B cell (primary cell): ENCODE results near the gene LRIG1. TPM values are rescaled to one million over a fixed set of nuclear protein-coding genes. Genes with fewer than 3 reads are reported as not detected.

ENCODE experiments used
- ATAC-seq: fragments of 200-7000 bp; cut with Tn5 transposase; one replicate; pipeline ENCODE4 v1.10.0; 2021; ENCODE audit warnings: low read depth, mild to moderate bottlenecking, moderate number of reproducible peaks, moderate library complexity
- CTCF ChIA-PET: fragments of 350-600 bp; sonication (Branson Sonifier 250); formaldehyde crosslinking; loops from one replicate; lab custom pipeline; 2021; ENCODE audit warnings: antibody characterized with exemption, inconsistent platforms; lab: Charles Lee
- POLR2A ChIA-PET: fragments of 350-600 bp; sonication (Branson Sonifier 250); formaldehyde crosslinking; loops from one replicate; lab custom pipeline; 2021; ENCODE audit warnings: antibody characterized with exemption; lab: Charles Lee
- DNase-seq: peaks from one replicate; pipeline ENCODE4 v3.0.0; 2013
- H2AFZ ChIP-seq: 2 replicates; pipeline ENCODE4 v1.6.1; 2012; ENCODE audit warnings: mild to moderate bottlenecking, low read depth, low read length; ENCODE audit not compliant: insufficient read depth, poor library complexity, severe bottlenecking
- H3K27ac ChIP-seq, 2 donors: 1 replicate in 1 of 2; 2 replicates in 1 of 2; pipeline ENCODE4 v1.5.1; 2012 to 2013; ENCODE audit warnings: low read length in 2 of 2, mild to moderate bottlenecking in 2 of 2, moderate library complexity in 1 of 2
- H3K27me3 ChIP-seq, 4 experiments: fragments of 200-600 bp in 1 of 4; sonication (generic) in 1 of 4; replicated peaks in 1 of 4; 1 replicate in 2 of 4; 2 replicates in 2 of 4; pipeline versions ENCODE4 v1.6.1 to v1.7.0; 2013 to 2016; ENCODE audit warnings: low read length in 3 of 4, mild to moderate bottlenecking in 2 of 4, mixed read lengths in 1 of 4, moderate library complexity in 1 of 4; ENCODE audit not compliant: insufficient read depth in 4 of 4, control insufficient read depth in 3 of 4; ENCODE audit errors: control extremely low read depth in 1 of 4
- H3K36me3 ChIP-seq, 2 experiments: replicated peaks in 1 of 2; 1 replicate in 1 of 2; 2 replicates in 1 of 2; pipeline versions ENCODE4 v1.6.1 to v1.7.1; 2013; ENCODE audit warnings: low read length in 1 of 2; ENCODE audit not compliant: insufficient read depth in 2 of 2, control insufficient read depth in 1 of 2; ENCODE audit errors: control extremely low read depth in 1 of 2, extremely low read depth in 1 of 2
- H3K4me1 ChIP-seq, 2 donors: fragments of 200-600 bp in 1 of 2; sonication (generic) in 1 of 2; 1 replicate in 1 of 2; 2 replicates in 1 of 2; pipeline versions ENCODE4 v1.5.1 to v1.6.1; 2013 to 2017; ENCODE audit warnings: low read length in 2 of 2; ENCODE audit not compliant: control insufficient read depth in 2 of 2, insufficient read depth in 2 of 2
- H3K4me2 ChIP-seq: replicated peaks from 2 replicates; pipeline ENCODE3; 2012; ENCODE audit warnings: mild to moderate bottlenecking, low read depth, low read length; ENCODE audit not compliant: poor library complexity, severe bottlenecking
- H3K4me3 ChIP-seq, 5 experiments: fragments of 200-600 bp in 1 of 5; sonication (generic) in 1 of 5; 1 replicate in 3 of 5; 2 replicates in 2 of 5; pipeline versions ENCODE4 v1.5.1 to v1.7.0; 2011 to 2016; ENCODE audit warnings: low read length in 4 of 5, mild to moderate bottlenecking in 4 of 5, low read depth in 2 of 5, control low read depth in 1 of 5, moderate library complexity in 1 of 5; ENCODE audit not compliant: insufficient read depth in 1 of 5; ENCODE audit errors: control extremely low read depth in 1 of 5, extremely low read depth in 1 of 5
- H3K79me2 ChIP-seq: fragments of 200-600 bp; sonication (generic); one replicate; pipeline ENCODE4 v1.6.0; 2016; ENCODE audit warnings: low read length; ENCODE audit not compliant: control insufficient read depth, insufficient read depth
- H3K9ac ChIP-seq: fragments of 200-600 bp; sonication (generic); 2 replicates; pipeline ENCODE4 v1.6.1; 2017; ENCODE audit warnings: mild to moderate bottlenecking, low read length, moderate library complexity
- H3K9me3 ChIP-seq, 3 donors: one replicate each; pipeline versions ENCODE4 v1.6.1 to v1.7.1; 2013; ENCODE audit warnings: low read length in 2 of 3; ENCODE audit not compliant: control insufficient read depth in 2 of 3, insufficient read depth in 1 of 3; ENCODE audit errors: control extremely low read depth in 1 of 3
- H4K20me1 ChIP-seq: 2 replicates; pipeline ENCODE4 v1.6.0; 2012; ENCODE audit warnings: mild to moderate bottlenecking, low read length; ENCODE audit not compliant: insufficient read depth, control insufficient read depth, poor library complexity, severe bottlenecking
- H3K27ac Mint-ChIP-seq: one replicate; pipeline ENCODE4 v1.8.0; 2021; ENCODE audit warnings: mixed read lengths
- H3K27me3 Mint-ChIP-seq: one replicate; pipeline ENCODE4 v1.8.0; 2021; ENCODE audit warnings: mixed read lengths
- H3K4me1 Mint-ChIP-seq: one replicate; pipeline ENCODE4 v1.8.0; 2021; ENCODE audit warnings: mixed read lengths
- H3K4me3 Mint-ChIP-seq: one replicate; pipeline ENCODE4 v1.8.0; 2021; ENCODE audit warnings: mixed read lengths
- H3K9me3 Mint-ChIP-seq: one replicate; pipeline ENCODE4 v1.8.0; 2022; ENCODE audit warnings: mixed read lengths; ENCODE audit not compliant: insufficient read depth
- CTCF ChIP-seq: fragments of 200-600 bp; IDR thresholded peaks from one replicate; pipeline ENCODE4 v1.8.0; 2022; ENCODE audit warnings: antibody characterized with exemption, mild to moderate bottlenecking
- EZH2 ChIP-seq: IDR thresholded peaks from 2 replicates; pipeline ENCODE4 v1.6.1; 2012; ENCODE audit warnings: borderline replicate concordance, low read depth, mild to moderate bottlenecking, moderate library complexity, low read length; ENCODE audit not compliant: insufficient read depth, poor library complexity, severe bottlenecking
- WGBS: methylation state at CpG from one replicate; pipeline ENCODE4 v1.1.5; 2013; ENCODE audit warnings: missing lambda C conversion rate; ENCODE audit not compliant: insufficient coverage; 5-methylcytosine and 5-hydroxymethylcytosine counted together
- intact Hi-C: fragments of 100-400 bp; cut with micrococcal nuclease; formaldehyde crosslinking; loops from one replicate; pipeline ENCODE4 v1.10.0; 2022
- polyA plus RNA-seq: library from polyadenylated mRNA; depleted of rRNA; stranded (reverse); fragments of >200 nt; gene quantifications from 2 replicates; pipeline ENCODE4 v1.2.3, GENCODE V29; 2012
- total RNA-seq, 2 donors: library from RNA; stranded (reverse); fragments of 120-200 nt in 1 of 2; gene quantifications; 1 replicate in 1 of 2; 2 replicates in 1 of 2; pipeline versions ENCODE4 v1.2.3 to v1.2.4, GENCODE V29; 2013 to 2022

Gene LRIG1
- total and polyA plus RNA-seq, 2 donors (not counting 1 experiment from before 2014, with no cell fraction given): 9.2 to 12.4 TPM

DNA sequence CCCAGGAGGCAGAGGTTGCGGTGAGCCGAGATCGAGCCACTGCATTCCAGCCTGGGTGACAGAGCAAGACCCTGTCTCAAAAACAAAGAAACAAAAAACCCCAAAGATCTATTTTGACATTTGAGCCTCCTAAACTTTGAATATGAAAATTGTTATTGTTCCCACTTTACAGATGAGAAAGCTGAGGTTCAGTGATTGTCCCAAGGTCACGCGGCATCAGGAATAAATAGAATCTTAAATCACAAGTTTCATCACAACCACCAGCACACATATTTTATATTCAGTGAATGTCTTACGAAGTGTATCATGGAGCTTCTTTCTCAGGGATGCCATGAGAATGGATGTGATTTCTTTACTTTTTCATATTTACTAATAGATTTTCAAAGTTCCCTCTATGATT is 5.3 kb upstream of the LRIG1 start:
- Histone ChIP-seq H3K27me3 (peaks cover 0 to 4% (median 0%) of the 10 kb centered on the region in 4 experiments), H3K9me3 (peaks cover 0 to 1% (median 0%) of the 10 kb centered on the region in 3 donors), H3K27ac (no peak overlapping the region), H3K79me2 (no peaks in the 10 kb centered on the region), H4K20me1 (no peaks in the 10 kb centered on the region), H3K4me2 (no peak overlapping the region), H3K4me1 (peaks cover 4 to 6% of the 10 kb centered on the region in 2 donors), H3K36me3 (no peaks in the 10 kb centered on the region), H2AFZ (no peak overlapping the region), H3K9ac (no peak overlapping the region), H3K4me3 (no peak overlapping the region)
- no peak for ATAC-seq
- peaks cover 19% of the 10 kb centered on the region for H3K27me3 Mint-ChIP-seq
- no peak overlapping the region for H3K4me3 Mint-ChIP-seq
- intact Hi-C loops: no loop called here
- H3K4me1 Mint-ChIP-seq: peaks cover 5% of the 10 kb centered on the region
- ChIA-PET CTCF (no interaction called here), POLR2A (no interaction called here)
- no peak overlapping the region for H3K27ac Mint-ChIP-seq
- no peaks in the 10 kb centered on the region for H3K9me3 Mint-ChIP-seq
- DNase-seq: no peak
- TF ChIP-seq CTCF (no peak), EZH2 (no peak)
- WGBS: no CpG with 5 or more reads among the region's 6 CpGs

- H3K27ac Mint-ChIP-seq: no peak overlapping the region
- ChIA-PET POLR2A (no interaction called here), CTCF (interaction anchor here (0.7 to 1.0 kb wide), 2 partner anchors 97 to 127 kb away, joined by 3 read pairs; no protein-coding TSS in a partner anchor)
- no peak overlapping the region for H3K4me3 Mint-ChIP-seq
- H3K4me3 ChIP-seq: no peak overlapping the region
- H3K36me3 ChIP-seq: no peaks in the 10 kb centered on the region
- no peaks in the 10 kb centered on the region for H3K79me2 ChIP-seq
- peaks cover 4 to 6% of the 10 kb centered on the region in 2 donors for H3K4me1 ChIP-seq
- peaks cover 12% of the 10 kb centered on the region for H3K27me3 Mint-ChIP-seq
- no peaks in the 10 kb centered on the region for H3K9me3 Mint-ChIP-seq
- no peak for ATAC-seq
- H3K4me2 ChIP-seq: no peak overlapping the region
- peaks cover 0 to 4% (median 0%) of the 10 kb centered on the region in 4 experiments for H3K27me3 ChIP-seq
- no peak for TF ChIP-seq CTCF
- TF ChIP-seq EZH2: no peak
- intact Hi-C loops: loop anchor here (5.0 kb wide), 3 partner anchors 113 to 228 kb away; no protein-coding TSS in a partner anchor
- WGBS: no CpG with 5 or more reads among the region's 7 CpGs
- H3K9me3 ChIP-seq: peaks cover 0 to 1% (median 0%) of the 10 kb centered on the region in 3 donors
- no peak overlapping the region for H2AFZ ChIP-seq
- peaks cover 6% of the 10 kb centered on the region for H3K4me1 Mint-ChIP-seq
- H4K20me1 ChIP-seq: no peaks in the 10 kb centered on the region
- DNase-seq: no peak
- no peak overlapping the region for H3K9ac ChIP-seq
- no peak overlapping the region for H3K27ac ChIP-seq
These were observed 4.2 kb upstream of the LRIG1 start for GRCh38 chr3:66504850-66505641.
